D341Med (cell line): ENCODE data around the gene WBP2NL.

Experiments
- DNase-seq: peaks from one replicate; pipeline ENCODE4 v3.0.0; 2012; ENCODE audit warnings: low spot score

WBP2NL gene

GRCh38 chr22:42072606-42073330 is 74.2 kb downstream of the WBP2NL start:
- no peak for DNase-seq

- DNase-seq = peak; percentile 9
Measured at GRCh38 chr22:42073621-42074041, 75.0 kb downstream of the WBP2NL start.

GRCh38 chr22:42074132-42074811 is 75.7 kb downstream of the WBP2NL start, which contains the start of gene PHETA2:
Gene PHETA2 (plus strand): TSS chr22:42074248. CDS start chr22:42077294, 3,046 bp downstream.
- peak; percentile 19 for DNase-seq

- no peak for DNase-seq
Measured at GRCh38 chr22:42074846-42075676, 76.5 kb downstream of the WBP2NL start.

- peak; percentile 5 for DNase-seq
Measured at GRCh38 chr22:42076764-42077485, 78.3 kb downstream of the WBP2NL start.

GRCh38 chr22:42077486-42078125 is 79.0 kb downstream of the WBP2NL start:
- peak; percentile 20 for DNase-seq
